ENCODE data around the gene FBLL1. TPM values are rescaled to one million over a fixed set of nuclear protein-coding genes. Genes with fewer than 3 reads are reported as not detected.
"Not testable (repeated sequence)": the region's sequence is repeated elsewhere in the genome, so short reads cannot be mapped to it uniquely, and the experiment has no call there.

FBLL1 gene
- total and polyA plus RNA-seq, 2 of the 4 experiments (the other 2 are of a cell fraction), result 0.18 to 0.29 TPM

- dilution Hi-C loops (cut with HindIII; ENCODE audit: low sequenced_read_pairs, unreplicated experiment), result no loop called here
- Histone ChIP-seq H2AFZ (replicated peaks; ENCODE audit: low read length, poor library complexity) (no peak overlapping the region), H3K27me3 (ENCODE audit: control insufficient read depth, insufficient read depth, low read length) (peaks cover 33% of the 10 kb centered on the region), H2BK120ac (ENCODE audit: low read depth, low read length) (no peak overlapping the region), H3K23ac (ENCODE audit: low read depth, low read length) (no peak overlapping the region), H4K91ac (ENCODE audit: insufficient read depth, low read depth, low read length) (no peak overlapping the region), H2AK5ac (ENCODE audit: low read depth, low read length) (no peak overlapping the region), H3K9me1 (ENCODE audit: insufficient read depth, low read length) (0 out of 2 replicates have a peak, but pooled peaks cover 3% of the 10 kb centered on the region), H3K56ac (ENCODE audit: extremely low read depth, insufficient read depth, low read length) (no peak overlapping the region), H4K20me1 (ENCODE audit: insufficient read depth, low read length) (no peaks in the 10 kb centered on the region), H3K36me3 (ENCODE audit: control insufficient read depth, insufficient read depth, low read length) (no peaks in the 10 kb centered on the region), H4K8ac (ENCODE audit: low read depth in 2 of 2, low read length in 2 of 2) (no peak overlapping the region), H2BK5ac (ENCODE audit: low read depth, low read length, poor library complexity, severe bottlenecking) (no peak overlapping the region), H3K9me3 (ENCODE audit: control insufficient read depth, insufficient read depth, low read length) (peaks cover 8% of the 10 kb centered on the region), H3K4me3 (ENCODE audit: insufficient read depth, low read depth, low read length) (no peak overlapping the region), H3K4me1 (ENCODE audit: control insufficient read depth, insufficient read depth, low read length) (peaks cover 2% of the 10 kb centered on the region; the same call in 1 of the 2 replicates), H3K18ac (ENCODE audit: low read depth, low read length) (no peak overlapping the region), H3K4ac (ENCODE audit: low read depth, low read length) (no peak overlapping the region), H2BK15ac (ENCODE audit: low read depth, low read length) (no peak overlapping the region), H2AK9ac (replicated peaks; ENCODE audit: low read depth, low read length, poor library complexity) (no peak overlapping the region), H4K5ac (ENCODE audit: low read depth, low read length) (no peak overlapping the region), H2BK20ac (ENCODE audit: low read depth, low read length) (no peak overlapping the region), H3K79me1 (ENCODE audit: low read depth in 1 of 2, low read length in 2 of 2) (no peaks in the 10 kb centered on the region), H3K27ac (ENCODE audit: insufficient read depth, low read length) (no peak overlapping the region), H3K14ac (replicated peaks; ENCODE audit: low read depth, low read length) (no peak overlapping the region), H3K4me2 (ENCODE audit: low read depth, low read length) (no peak overlapping the region), H3K9ac (ENCODE audit: low read depth, low read length) (no peak overlapping the region)
- no TSS peak for BruUV-seq (replicated peaks)
- ChIA-PET POLR2A (ENCODE audit: unreplicated experiment) (no interaction called here), CTCF (no interaction called here)
- in situ Hi-C loops (cut with MboI; ENCODE audit: low sequenced_read_pairs), result no loop called here
- intact Hi-C loops (cut with micrococcal nuclease), result no loop called here
- no peak for TF ChIP-seq SMC3 (IDR thresholded peaks at IDR 0.05; ENCODE audit: low read depth, low read length)
- no peak for ATAC-seq (ENCODE audit: low read depth)
- DNase-seq, result no peak
- 67% methylated on average over 1 of the region's 6 CpGs; no CpG with 5 or more reads in 1 of the 2 experiments for WGBS, 2 experiments (ENCODE audit: extremely low coverage in 2 of 2, insufficient read length in 1 of 2)
These were observed 3.1 kb downstream of the FBLL1 start for GRCh38 chr5:168531987-168532864.

GRCh38 chr5:168534351-168534750, 5.2 kb downstream of the FBLL1 start:
- H3K4ac ChIP-seq (ENCODE audit: low read depth, low read length); H3K14ac ChIP-seq (replicated peaks; ENCODE audit: low read depth, low read length); H3K4me1 ChIP-seq (ENCODE audit: control insufficient read depth, insufficient read depth, low read length); in situ Hi-C loops (cut with MboI; ENCODE audit: low sequenced_read_pairs); H3K79me1 ChIP-seq (ENCODE audit: low read depth in 1 of 2, low read length in 2 of 2); H2AK9ac ChIP-seq (replicated peaks; ENCODE audit: low read depth, low read length, poor library complexity); H3K9me1 ChIP-seq (ENCODE audit: insufficient read depth, low read length); H4K91ac ChIP-seq (ENCODE audit: insufficient read depth, low read depth, low read length); H2BK15ac ChIP-seq (ENCODE audit: low read depth, low read length); H2AK5ac ChIP-seq (ENCODE audit: low read depth, low read length); ATAC-seq (ENCODE audit: low read depth); H4K5ac ChIP-seq (ENCODE audit: low read depth, low read length); BruUV-seq (replicated peaks); H3K9ac ChIP-seq (ENCODE audit: low read depth, low read length); H3K4me3 ChIP-seq (ENCODE audit: insufficient read depth, low read depth, low read length); H2AFZ ChIP-seq (replicated peaks; ENCODE audit: low read length, poor library complexity); intact Hi-C loops (cut with micrococcal nuclease); H3K4me2 ChIP-seq (ENCODE audit: low read depth, low read length); H2BK5ac ChIP-seq (ENCODE audit: low read depth, low read length, poor library complexity, severe bottlenecking); H3K56ac ChIP-seq (ENCODE audit: extremely low read depth, insufficient read depth, low read length); H3K27ac ChIP-seq (ENCODE audit: insufficient read depth, low read length); H3K23ac ChIP-seq (ENCODE audit: low read depth, low read length); H3K9me3 ChIP-seq (ENCODE audit: control insufficient read depth, insufficient read depth, low read length); H4K20me1 ChIP-seq (ENCODE audit: insufficient read depth, low read length); H2BK120ac ChIP-seq (ENCODE audit: low read depth, low read length); H4K8ac ChIP-seq (ENCODE audit: low read depth in 2 of 2, low read length in 2 of 2); CTCF ChIA-PET; H3K36me3 ChIP-seq (ENCODE audit: control insufficient read depth, insufficient read depth, low read length); dilution Hi-C loops (cut with HindIII; ENCODE audit: low sequenced_read_pairs, unreplicated experiment); H3K18ac ChIP-seq (ENCODE audit: low read depth, low read length); DNase-seq; POLR2A ChIA-PET (ENCODE audit: unreplicated experiment); H2BK20ac ChIP-seq (ENCODE audit: low read depth, low read length): not testable (repeated sequence)
- H3K27me3 ChIP-seq (ENCODE audit: control insufficient read depth, insufficient read depth, low read length), result peaks cover 25% of the 10 kb centered on the region
- WGBS, 2 experiments (ENCODE audit: extremely low coverage in 2 of 2, insufficient read length in 1 of 2), result no CpG with 5 or more reads among the region's 7 CpGs
